Coronary artery (tissue), 2 donors: ENCODE data around the gene LARGE1.

Source experiments
- DNase-seq: peaks from one replicate; pipeline ENCODE4 v3.0.0-alpha.2; 2017; ENCODE audit warnings: low spot score
- H3K27ac ChIP-seq, 2 donors: fragments of 200-600 bp; sonication (generic); one replicate each; pipeline ENCODE4 v1.5.1; 2016 to 2019
- H3K4me3 ChIP-seq: fragments of 200-600 bp; sonication (generic); 2 replicates; pipeline ENCODE4 v1.5.1; 2016; ENCODE audit warnings: mild to moderate bottlenecking, moderate library complexity
- CTCF ChIP-seq: fragments of 200-600 bp; sonication (generic); IDR thresholded peaks from one replicate; pipeline ENCODE4 v1.5.1; 2019; ENCODE audit warnings: antibody characterized with exemption

LARGE1 gene

GRCh38 chr22:33920197-33920540, at the start of gene LARGE1:
TSS of gene LARGE1 (minus strand) at chr22:33920476.
- H3K4me3 ChIP-seq = peak within 1 kb of the TSS; percentile 91
- no peak for TF ChIP-seq CTCF
- peak within 1 kb of the TSS; percentile 78 to 91 for H3K27ac ChIP-seq
- DNase-seq = no peak

- Histone ChIP-seq H3K4me3 (no peak overlapping the region), H3K27ac (no peak overlapping the region)
- TF ChIP-seq CTCF = no peak
- no peak for DNase-seq
These were observed 48.8 kb upstream of the LARGE1 start for GRCh38 chr22:33969045-33969444.

- Histone ChIP-seq H3K27ac (no peak overlapping the region), H3K4me3 (no peak overlapping the region)
- DNase-seq = no peak
- TF ChIP-seq CTCF = no peak
These were observed 43.8 kb upstream of the LARGE1 start for GRCh38 chr22:33964121-33964520.

- DNase-seq = no peak
These were observed 42.1 kb upstream of the LARGE1 start for GRCh38 chr22:33962409-33962808.

GRCh38 chr22:33958741-33959140, 38.5 kb upstream of the LARGE1 start:
- Histone ChIP-seq H3K27ac (no peak overlapping the region), H3K4me3 (no peak overlapping the region)
- no peak for DNase-seq
- no peak for TF ChIP-seq CTCF

More at GRCh38 chr22:33962409-33962808, 42.1 kb upstream of the LARGE1 start:
- Histone ChIP-seq H3K4me3 (no peak overlapping the region), H3K27ac (no peak overlapping the region)
- TF ChIP-seq CTCF = no peak

GRCh38 chr22:33957086-33957485, 36.8 kb upstream of the LARGE1 start:
- no peak for DNase-seq
- no peak overlapping the region for H3K27ac ChIP-seq
- no peak for TF ChIP-seq CTCF
- H3K4me3 ChIP-seq = no peak overlapping the region

GRCh38 chr22:33952776-33953175, 32.5 kb upstream of the LARGE1 start:
- no peak for DNase-seq
- no peak for TF ChIP-seq CTCF
- no peak overlapping the region for H3K4me3 ChIP-seq
- no peak overlapping the region for H3K27ac ChIP-seq
